HG02943 (cell line): Measurements from ENCODE around the gene TNFAIP3.
"Not testable (repeated sequence)": the region's sequence is repeated elsewhere in the genome, so short reads cannot be mapped to it uniquely, and the experiment has no call there.

Source experiments
- ATAC-seq: cut with Tn5 transposase; IDR thresholded peaks from one replicate; pipeline ENCODE4 v1.9.1; 2021; ENCODE audit warnings: mild to moderate bottlenecking, low read depth, moderate library complexity; ENCODE audit not compliant: unreplicated experiment

The TNFAIP3 gene

GRCh38 chr6:137866914-137867684, at the start of gene TNFAIP3:
Gene TNFAIP3 (plus strand): TSS chr6:137867259. CDS start chr6:137871228, 3,969 bp downstream.
- ATAC-seq: peak; percentile 66

DNA sequence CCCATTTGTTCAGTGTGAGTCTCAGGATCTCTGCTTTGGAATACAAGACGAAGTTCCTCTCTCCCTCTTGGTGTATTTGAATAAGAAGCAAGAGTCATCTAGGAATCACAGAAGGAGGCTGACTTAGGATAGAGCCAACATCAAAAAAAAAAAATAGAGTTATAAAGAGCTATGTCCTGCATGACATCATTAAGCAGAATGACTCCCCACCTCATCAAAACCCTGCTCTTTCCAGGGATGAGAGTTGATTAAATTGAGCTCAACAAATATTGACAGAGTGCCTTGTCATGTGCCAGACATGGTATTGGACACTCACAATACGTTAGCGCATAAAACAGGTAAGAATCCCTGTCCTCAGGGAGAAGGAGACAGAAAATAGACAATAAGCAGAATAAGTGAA, 48.6 kb upstream of the TNFAIP3 start:
- ATAC-seq: no peak

DNA sequence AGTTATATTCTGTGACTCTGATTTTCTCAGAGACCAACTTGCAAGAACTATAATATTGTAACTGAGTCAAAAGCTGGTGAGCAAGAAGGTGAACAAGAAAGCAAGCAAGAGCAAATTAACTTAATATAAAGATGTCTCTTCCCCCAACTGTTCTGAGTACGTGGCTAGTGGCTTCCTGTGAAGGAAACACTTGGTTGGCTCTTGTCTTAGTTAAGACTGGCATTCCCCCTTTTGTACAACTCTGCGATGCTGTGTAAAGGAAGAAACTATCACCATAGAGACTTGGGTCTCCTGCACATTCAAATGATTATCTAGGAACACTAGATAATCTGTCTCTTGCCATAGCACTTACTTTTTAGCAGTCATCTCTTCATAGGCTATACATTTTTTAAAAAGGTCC, 47.3 kb upstream of the TNFAIP3 start:
- no peak for ATAC-seq

GRCh38 chr6:137820425-137820824, 46.6 kb upstream of the TNFAIP3 start:
- no peak for ATAC-seq

- no peak for ATAC-seq
Measured at GRCh38 chr6:137820952-137821351, 46.1 kb upstream of the TNFAIP3 start.

GRCh38 chr6:137821491-137821890, 45.6 kb upstream of the TNFAIP3 start:
- no peak for ATAC-seq

DNA sequence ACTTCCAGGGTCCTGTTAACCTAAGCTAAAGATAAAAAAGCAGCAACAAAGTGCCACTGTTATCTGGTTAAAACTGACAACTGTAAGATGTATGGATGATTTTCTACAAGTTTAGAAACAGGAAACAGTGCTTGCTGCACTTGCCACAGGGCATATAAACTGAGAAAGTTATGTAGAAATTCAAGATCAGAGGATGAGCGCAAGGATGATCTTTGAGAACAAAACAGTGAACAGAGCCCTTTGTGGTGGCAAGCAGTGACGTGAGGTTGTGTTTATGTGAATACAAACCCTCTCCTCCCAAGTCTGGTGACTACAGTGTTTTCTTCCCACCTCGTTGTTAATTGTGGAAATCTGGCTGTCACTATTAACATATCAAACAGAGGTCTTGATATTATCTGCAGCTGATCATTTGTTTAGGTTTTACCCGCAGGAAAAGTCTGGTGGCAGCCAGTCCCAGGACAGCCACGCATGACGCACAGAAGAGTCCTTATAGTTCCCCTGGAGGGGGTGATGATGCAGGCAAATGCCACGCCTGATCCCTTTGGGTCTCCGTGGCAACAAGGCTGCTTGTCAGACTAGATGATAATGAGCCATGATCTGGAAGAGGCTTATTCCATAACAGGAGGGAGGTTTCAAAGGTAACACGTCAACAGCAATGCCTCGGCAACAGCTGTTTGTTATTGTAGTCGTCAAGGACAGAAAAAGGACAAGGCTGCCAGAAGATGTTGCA, 43.1 kb upstream of the TNFAIP3 start:
- no peak for ATAC-seq

GRCh38 chr6:137824556-137824879, 42.5 kb upstream of the TNFAIP3 start:
- ATAC-seq: no peak

GRCh38 chr6:137824896-137825295, 42.2 kb upstream of the TNFAIP3 start:
- no peak for ATAC-seq

- ATAC-seq: no peak
Measured at GRCh38 chr6:137827411-137827940, 39.6 kb upstream of the TNFAIP3 start.

DNA sequence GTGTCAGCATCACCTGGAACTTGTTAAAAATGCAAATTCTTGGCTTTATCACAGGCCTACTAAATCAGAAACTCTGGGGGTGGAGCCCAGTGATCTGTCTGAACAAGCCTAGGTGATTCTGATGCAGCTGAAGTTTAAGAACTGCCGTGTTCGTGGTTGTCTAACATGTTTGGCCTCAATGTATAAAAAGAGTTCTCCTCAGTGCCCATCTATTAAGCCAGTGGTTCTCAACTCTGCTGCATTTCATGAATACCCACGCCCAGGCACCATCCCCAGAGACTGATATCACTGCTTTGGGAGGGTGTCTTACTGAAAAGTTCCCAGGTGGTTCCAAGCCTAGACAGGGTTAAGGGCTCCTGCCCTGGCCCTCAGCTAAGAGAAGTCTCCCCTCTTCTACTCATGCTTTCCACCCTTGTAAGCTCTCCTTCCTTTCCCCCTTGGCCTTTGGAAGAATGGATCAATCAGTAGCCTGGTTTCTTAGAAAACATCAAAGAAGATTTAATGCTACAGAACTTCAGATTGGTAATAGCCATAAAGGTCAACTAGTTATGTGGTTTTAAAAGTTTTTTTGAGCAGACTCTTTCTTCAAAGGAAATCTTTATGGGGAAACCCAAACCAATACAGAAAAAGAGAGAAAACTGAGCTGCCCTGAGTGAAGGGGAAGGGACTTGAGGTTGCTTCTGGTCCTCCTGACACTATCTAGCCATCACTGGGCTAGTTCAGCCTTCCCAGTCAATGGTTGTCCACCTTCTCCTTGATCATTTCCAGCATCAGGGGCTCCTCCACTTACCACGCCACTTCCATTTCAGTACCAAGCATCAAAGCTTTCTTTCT, 38.9 kb upstream of the TNFAIP3 start:
- no peak for ATAC-seq

- no peak for ATAC-seq
Measured at GRCh38 chr6:137829641-137830083, 37.4 kb upstream of the TNFAIP3 start.

DNA sequence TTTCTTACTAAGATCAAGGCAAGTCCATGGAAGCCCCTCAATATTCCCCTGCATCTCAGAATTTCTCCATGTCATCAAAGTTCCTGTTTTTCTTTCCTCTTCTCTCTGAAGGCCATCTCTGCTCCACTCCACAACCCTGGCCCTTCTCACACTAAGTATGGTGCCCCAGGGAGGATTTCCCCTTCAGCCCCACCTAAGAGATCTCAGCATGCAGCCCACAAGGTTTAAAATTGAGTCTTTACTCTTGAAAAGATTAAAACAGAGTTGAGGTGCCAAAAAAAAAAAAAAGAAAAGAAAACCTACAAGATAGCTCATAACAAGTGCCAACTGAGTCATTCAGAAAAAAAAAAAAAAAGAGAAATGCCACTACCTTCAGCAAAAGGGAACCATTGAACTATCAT, 36.5 kb upstream of the TNFAIP3 start:
- ATAC-seq: no peak

DNA sequence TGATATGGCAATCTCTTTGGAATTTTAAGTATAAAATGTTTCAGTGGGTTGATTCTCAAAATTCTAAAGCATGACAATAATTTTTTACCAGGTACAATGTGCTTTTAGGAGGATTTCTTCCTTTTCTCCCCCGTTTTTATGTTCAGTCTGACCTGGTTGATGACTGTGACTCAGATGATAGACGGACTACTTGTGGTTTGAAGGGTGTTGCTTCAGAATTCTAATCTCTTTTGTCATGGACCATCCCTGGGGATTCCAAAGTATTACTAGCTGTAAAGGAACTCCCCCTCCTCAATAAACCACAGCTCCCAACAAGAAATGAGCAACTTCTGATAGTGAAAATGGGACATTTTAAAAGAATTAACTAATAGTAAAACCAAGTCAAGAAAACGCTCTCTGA, 34.9 kb upstream of the TNFAIP3 start:
- no peak for ATAC-seq

- ATAC-seq: no peak
Measured at GRCh38 chr6:137834508-137834907, 32.6 kb upstream of the TNFAIP3 start.

DNA sequence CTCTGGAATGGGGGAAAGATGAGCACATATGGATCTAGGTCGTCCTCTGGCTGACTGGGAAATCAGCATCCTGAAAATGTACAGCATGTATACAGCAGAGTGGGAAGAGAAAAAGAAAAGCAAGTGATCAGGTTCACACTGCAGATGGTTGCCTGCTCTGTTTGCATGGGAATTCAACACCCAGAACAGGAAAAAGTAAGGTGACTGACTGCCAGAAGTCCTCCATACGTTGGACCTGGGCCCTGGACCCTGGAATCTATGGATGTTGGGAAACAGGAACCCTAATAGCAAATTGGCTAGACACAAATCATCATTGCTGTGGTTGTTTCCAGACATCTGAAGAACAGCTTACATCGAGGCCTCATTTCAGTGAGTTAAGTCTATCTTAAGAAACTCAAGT, 30.3 kb upstream of the TNFAIP3 start:
- no peak for ATAC-seq

DNA sequence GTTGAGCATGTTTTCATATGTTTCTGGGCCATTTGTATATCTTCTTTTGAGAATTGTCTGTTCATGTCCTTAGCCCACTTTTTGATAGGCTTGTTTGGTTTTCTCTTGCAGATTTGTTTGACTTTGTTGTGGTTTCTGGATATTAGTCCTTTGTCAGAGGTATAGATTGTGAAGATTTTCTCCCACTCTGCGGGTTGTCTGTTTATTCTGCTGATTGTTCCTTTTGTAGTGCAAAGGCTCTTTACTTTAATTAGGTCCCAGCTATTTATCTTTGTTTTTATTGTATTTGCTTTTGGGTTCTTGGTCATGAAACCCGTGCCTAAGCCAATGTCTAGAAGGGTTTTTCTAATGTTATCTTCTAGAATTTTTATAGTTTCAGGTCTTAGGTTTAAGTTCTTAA, 29.0 kb upstream of the TNFAIP3 start:
- ATAC-seq: not testable (repeated sequence)

DNA sequence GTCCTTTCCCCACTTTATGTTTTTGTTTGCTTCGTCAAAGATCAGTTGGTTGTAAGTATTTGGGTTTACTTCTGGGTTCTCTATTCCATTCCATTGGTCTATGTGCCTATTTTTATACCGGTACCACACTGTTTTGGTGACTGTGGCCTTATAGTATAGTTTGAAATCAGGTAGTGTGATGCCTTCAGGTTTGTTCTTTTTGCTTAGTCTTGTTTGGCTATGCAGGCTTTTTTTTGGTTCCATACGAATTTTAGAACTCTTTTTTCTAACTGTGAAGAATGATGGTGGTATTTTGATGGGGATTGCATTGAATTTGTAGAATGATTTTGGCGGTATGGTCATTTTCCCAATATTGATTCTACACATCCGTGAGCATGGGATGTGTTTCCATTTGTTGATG, 28.5 kb upstream of the TNFAIP3 start:
- ATAC-seq: not testable (repeated sequence)

- ATAC-seq: no peak
Measured at GRCh38 chr6:137839076-137839475, 28.0 kb upstream of the TNFAIP3 start.

GRCh38 chr6:137840252-137840651, 26.8 kb upstream of the TNFAIP3 start:
- no peak for ATAC-seq

DNA sequence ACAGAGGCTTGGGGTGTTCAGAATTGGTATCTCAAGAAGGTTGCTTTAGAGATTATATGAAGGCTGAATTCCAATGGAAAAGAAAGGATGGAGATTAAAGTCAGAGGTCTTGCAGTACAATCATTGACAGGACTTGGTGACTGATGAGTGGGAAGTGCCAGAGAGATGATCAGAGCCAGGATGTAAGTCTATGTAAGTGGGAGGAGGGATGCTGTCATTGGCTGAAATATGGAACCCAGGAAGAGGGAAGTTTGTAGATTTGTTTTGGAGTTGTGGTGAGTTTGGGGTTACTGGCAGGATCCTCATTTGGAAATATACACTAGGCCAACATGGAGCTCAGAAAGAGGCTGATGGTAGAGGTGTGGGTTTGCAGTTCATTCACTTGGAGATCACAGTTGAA, 23.8 kb upstream of the TNFAIP3 start:
- no peak for ATAC-seq
